PC-9 (cell line): Measurements from ENCODE around the gene ADSL. TPM values are rescaled to one million over a fixed set of nuclear protein-coding genes. Genes with fewer than 3 reads are reported as not detected.

Experiments
- BruUV-seq: library from RNA; stranded (reverse); fragments of 400-500 nt; replicated peaks from 2 replicates; lab custom pipeline; 2021; lab: Mats Ljungman, UMichigan
- CTCF ChIA-PET: fragments of 300-600 bp; sonication (Branson Sonifier 250); formaldehyde crosslinking; loops from one replicate; lab custom pipeline; 2022; ENCODE audit warnings: antibody characterized with exemption; lab: Charles Lee
- POLR2A ChIA-PET: fragments of 300-600 bp; sonication (Branson Sonifier 250); formaldehyde crosslinking; loops from one replicate; lab custom pipeline; 2022; ENCODE audit warnings: antibody characterized with exemption; ENCODE audit not compliant: unreplicated experiment; lab: Charles Lee
- DNase-seq, 2 experiments: peaks; one replicate each; pipeline versions ENCODE4 v3.0.0 to v3.0.0-alpha.2; 2015 to 2022; ENCODE audit warnings: mixed read lengths in 1 of 2
- H2AFZ ChIP-seq: fragments of 200-600 bp; sonication (generic); 2 replicates; pipeline ENCODE4 v1.8.1; 2017; ENCODE audit warnings: antibody characterized with exemption
- H3F3A ChIP-seq: fragments of 200-600 bp; sonication (generic); 2 replicates; pipeline ENCODE4 v1.8.1; 2017; ENCODE audit warnings: antibody characterized with exemption, mild to moderate bottlenecking, low read depth; ENCODE audit not compliant: insufficient read depth
- H3K27ac ChIP-seq: fragments of 200-600 bp; sonication (generic); 2 replicates; pipeline ENCODE4 v1.6.1; 2016; ENCODE audit warnings: mixed run types
- H3K27me3 ChIP-seq: fragments of 200-600 bp; sonication (generic); 2 replicates; pipeline ENCODE4 v1.6.1; 2016; ENCODE audit warnings: low read depth, mixed run types; ENCODE audit not compliant: insufficient read depth
- H3K36me3 ChIP-seq: fragments of 200-600 bp; sonication (generic); 2 replicates; pipeline ENCODE4 v1.6.1; 2016; ENCODE audit warnings: low read depth, mixed run types
- H3K4me1 ChIP-seq: fragments of 200-600 bp; sonication (generic); replicated peaks from 2 replicates; pipeline ENCODE4 v1.6.1; 2016; ENCODE audit warnings: mixed run types; ENCODE audit not compliant: insufficient read depth
- H3K4me2 ChIP-seq: fragments of 200-600 bp; sonication (generic); 2 replicates; pipeline ENCODE4 v1.6.1; 2017; ENCODE audit warnings: mixed run types
- H3K4me3 ChIP-seq: fragments of 200-600 bp; sonication (generic); 2 replicates; pipeline ENCODE4 v1.6.1; 2016; ENCODE audit warnings: mixed run types
- H3K79me2 ChIP-seq: fragments of 200-600 bp; sonication (generic); 2 replicates; pipeline ENCODE4 v1.6.1; 2017; ENCODE audit warnings: low read depth, mixed run types
- H3K9me2 ChIP-seq: fragments of 200-600 bp; sonication (generic); 2 replicates; pipeline ENCODE4 v1.8.1; 2017; ENCODE audit warnings: mild to moderate bottlenecking; ENCODE audit not compliant: insufficient read depth
- H3K9me3 ChIP-seq: fragments of 200-600 bp; sonication (generic); 2 replicates; pipeline ENCODE4 v1.8.1; 2016; ENCODE audit warnings: low read depth; ENCODE audit not compliant: insufficient read depth
- H4K20me1 ChIP-seq: fragments of 200-600 bp; sonication (generic); 2 replicates; pipeline ENCODE4 v1.8.1; 2017; ENCODE audit not compliant: insufficient read depth
- CTCF ChIP-seq: fragments of 200-600 bp; sonication (generic); conservative IDR thresholded peaks from 2 replicates; pipeline ENCODE4 v1.6.1; 2017; ENCODE audit warnings: mixed run types, antibody characterized with exemption, mild to moderate bottlenecking, moderate library complexity
- EZH2 ChIP-seq: fragments of 200-600 bp; sonication (generic); IDR thresholded peaks from 2 replicates; pipeline ENCODE4 v1.8.0; 2017; ENCODE audit warnings: antibody characterized with exemption, low read depth
- intact Hi-C: fragments of 100-400 bp; cut with micrococcal nuclease; formaldehyde crosslinking; loops from one replicate; pipeline ENCODE4 v1.10.0; 2022; ENCODE audit not compliant: unreplicated experiment
- total RNA-seq: library from RNA; stranded (reverse); gene quantifications from 2 replicates; pipeline ENCODE4 v1.2.3, GENCODE V29; 2021

ADSL gene
- total RNA-seq, 1 experiment from 2014 or later, result 56.2 TPM

DNA sequence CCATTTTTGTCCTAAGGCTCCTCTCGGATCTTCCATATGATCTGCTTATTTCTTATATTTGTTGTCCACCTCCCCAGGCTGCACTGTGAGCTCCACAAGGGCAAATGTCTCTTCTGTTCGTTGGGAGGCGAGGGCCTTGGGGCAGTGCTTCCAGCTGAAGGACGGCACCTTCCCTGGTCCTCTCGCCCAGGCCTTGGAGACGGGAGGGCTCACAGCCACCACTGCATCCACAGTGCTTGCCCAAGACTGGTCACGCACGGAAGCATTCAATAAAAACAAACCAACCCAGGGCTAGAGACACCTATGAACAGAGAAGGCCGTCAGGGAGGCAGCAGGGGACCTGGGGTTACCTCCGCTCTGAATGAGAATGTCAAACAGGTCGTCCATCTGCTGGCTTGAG is 70.3 kb downstream of the ADSL start:
- TF ChIP-seq CTCF (no peak), EZH2 (no peak)
- DNase-seq, result no peak
- Histone ChIP-seq H3K4me2 (no peak overlapping the region), H3K36me3 (0 out of 2 replicates have a peak, but pooled peaks cover 6% of the 10 kb centered on the region), H3K4me3 (no peak overlapping the region), H3F3A (peaks cover 15% of the 10 kb centered on the region; the same call in 1 of the 2 replicates), H4K20me1 (no peaks in the 10 kb centered on the region), H3K79me2 (no peaks in the 10 kb centered on the region), H3K27me3 (no peaks in the 10 kb centered on the region), H3K9me2 (no peaks in the 10 kb centered on the region), H3K27ac (no peak overlapping the region), H3K4me1 (no peaks in the 10 kb centered on the region), H3K9me3 (no peaks in the 10 kb centered on the region), H2AFZ (no peak overlapping the region)
- ChIA-PET CTCF (no interaction called here), POLR2A (no interaction called here)
- intact Hi-C loops, result no loop called here
- no TSS peak for BruUV-seq

- TF ChIP-seq EZH2 (no peak), CTCF (no peak)
- H4K20me1 ChIP-seq, result no peaks in the 10 kb centered on the region
- no peaks in the 10 kb centered on the region for H3K79me2 ChIP-seq
- H3K27ac ChIP-seq, result no peak overlapping the region
- H2AFZ ChIP-seq, result no peak overlapping the region
- CTCF ChIA-PET, result no interaction called here
- no TSS peak for BruUV-seq
- intact Hi-C loops, result no loop called here
- H3F3A ChIP-seq, result peaks cover 11% of the 10 kb centered on the region; the same call in 1 of the 2 replicates
- H3K9me3 ChIP-seq, result no peaks in the 10 kb centered on the region
- no peaks in the 10 kb centered on the region for H3K4me1 ChIP-seq
- 0 out of 2 replicates have a peak, but pooled peaks cover 2% of the 10 kb centered on the region for H3K36me3 ChIP-seq
- POLR2A ChIA-PET, result no interaction called here
- H3K9me2 ChIP-seq, result no peaks in the 10 kb centered on the region
- no peaks in the 10 kb centered on the region for H3K27me3 ChIP-seq
- no peak overlapping the region for H3K4me3 ChIP-seq
- no peak for DNase-seq
- H3K4me2 ChIP-seq, result no peak overlapping the region
Observed at GRCh38 chr22:40417041-40417440, 70.7 kb downstream of the ADSL start.

DNA sequence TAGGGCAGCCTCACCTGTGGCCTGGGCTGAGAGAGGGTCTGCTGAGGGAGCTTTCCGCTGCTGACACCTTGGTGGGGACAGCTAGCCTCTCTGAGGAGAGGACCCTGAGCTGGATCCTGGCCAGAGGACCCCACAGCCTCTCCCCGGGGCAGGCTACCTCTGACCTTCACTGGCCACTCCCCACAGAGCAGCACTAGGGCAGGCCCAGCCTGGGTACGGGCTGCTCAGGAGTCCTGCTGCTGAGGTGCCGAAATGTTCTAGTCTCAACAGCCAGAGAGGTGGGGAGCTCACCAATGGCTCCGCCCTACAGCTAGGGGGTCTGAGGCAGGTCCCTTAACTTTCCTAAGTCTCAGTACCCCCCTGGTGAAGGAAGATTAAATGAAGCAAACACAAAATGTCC is 71.6 kb downstream of the ADSL start:
- H4K20me1 ChIP-seq, result no peaks in the 10 kb centered on the region
- H2AFZ ChIP-seq, result no peak overlapping the region
- H3K4me3 ChIP-seq, result no peak overlapping the region
- H3K27me3 ChIP-seq, result no peaks in the 10 kb centered on the region
- DNase-seq, result no peak
- no peaks in the 10 kb centered on the region for H3K9me3 ChIP-seq
- no peak overlapping the region for H3K4me2 ChIP-seq
- H3F3A ChIP-seq, result peaks cover 3% of the 10 kb centered on the region; the same call in 1 of the 2 replicates
- H3K4me1 ChIP-seq, result no peaks in the 10 kb centered on the region
- H3K79me2 ChIP-seq, result no peaks in the 10 kb centered on the region
- no TSS peak for BruUV-seq
- no peak overlapping the region for H3K27ac ChIP-seq
- intact Hi-C loops, result no loop called here
- TF ChIP-seq EZH2 (no peak), CTCF (no peak)
- CTCF ChIA-PET, result interaction anchor here (0.6 kb wide), 1 partner anchor 20 kb away, joined by 3 read pairs; no protein-coding TSS in a partner anchor
- no peaks in the 10 kb centered on the region for H3K36me3 ChIP-seq
- no peaks in the 10 kb centered on the region for H3K9me2 ChIP-seq
- POLR2A ChIA-PET, result no interaction called here
